AG10803 (cell line): ENCODE data around the gene FILIP1L.

Source experiments
- DNase-seq: peaks from one replicate; pipeline ENCODE4 v3.0.0; 2010; ENCODE audit warnings: low read depth
- H3K4me3 ChIP-seq: 2 replicates; pipeline ENCODE4 v1.5.1; 2011; ENCODE audit warnings: mild to moderate bottlenecking, low read length, control low read depth
- TF ChIP-seq, protein P1 (sequence below): conservative IDR thresholded peaks from 2 replicates; pipeline ENCODE4 v1.5.1; 2011; ENCODE audit warnings: mild to moderate bottlenecking, low read length, control low read depth, inconsistent platforms

The FILIP1L gene

GRCh38 chr3:99839613-99840012 is 274.7 kb downstream of the FILIP1L start:
- no peak overlapping the region for H3K4me3 ChIP-seq
- TF ChIP-seq, protein P1, sequence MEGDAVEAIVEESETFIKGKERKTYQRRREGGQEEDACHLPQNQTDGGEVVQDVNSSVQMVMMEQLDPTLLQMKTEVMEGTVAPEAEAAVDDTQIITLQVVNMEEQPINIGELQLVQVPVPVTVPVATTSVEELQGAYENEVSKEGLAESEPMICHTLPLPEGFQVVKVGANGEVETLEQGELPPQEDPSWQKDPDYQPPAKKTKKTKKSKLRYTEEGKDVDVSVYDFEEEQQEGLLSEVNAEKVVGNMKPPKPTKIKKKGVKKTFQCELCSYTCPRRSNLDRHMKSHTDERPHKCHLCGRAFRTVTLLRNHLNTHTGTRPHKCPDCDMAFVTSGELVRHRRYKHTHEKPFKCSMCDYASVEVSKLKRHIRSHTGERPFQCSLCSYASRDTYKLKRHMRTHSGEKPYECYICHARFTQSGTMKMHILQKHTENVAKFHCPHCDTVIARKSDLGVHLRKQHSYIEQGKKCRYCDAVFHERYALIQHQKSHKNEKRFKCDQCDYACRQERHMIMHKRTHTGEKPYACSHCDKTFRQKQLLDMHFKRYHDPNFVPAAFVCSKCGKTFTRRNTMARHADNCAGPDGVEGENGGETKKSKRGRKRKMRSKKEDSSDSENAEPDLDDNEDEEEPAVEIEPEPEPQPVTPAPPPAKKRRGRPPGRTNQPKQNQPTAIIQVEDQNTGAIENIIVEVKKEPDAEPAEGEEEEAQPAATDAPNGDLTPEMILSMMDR: no peak
- DNase-seq: no peak

DNA sequence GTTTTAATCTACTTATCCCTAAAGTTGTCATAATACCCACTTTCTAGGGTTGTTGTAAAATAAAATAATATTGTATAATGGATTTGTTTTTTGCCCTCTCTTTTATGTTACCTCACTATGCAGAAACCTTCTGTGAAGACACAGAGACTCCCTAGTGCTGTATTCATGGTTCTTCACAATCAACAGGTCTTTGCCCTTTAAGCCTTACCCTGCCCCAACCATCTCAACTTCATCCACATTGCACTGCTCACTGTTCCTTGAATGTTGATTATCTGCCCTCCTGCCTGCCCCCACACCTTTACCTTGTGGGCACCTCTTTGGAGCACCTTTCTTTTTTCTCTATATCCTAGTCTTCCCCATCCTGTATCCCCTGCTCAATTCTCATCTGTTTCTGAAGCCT is 275.5 kb downstream of the FILIP1L start:
- TF ChIP-seq, protein P1: no peak

GRCh38 chr3:99837715-99838114 is 276.6 kb downstream of the FILIP1L start:
- TF ChIP-seq, protein P1: no peak
- H3K4me3 ChIP-seq: no peak overlapping the region
- DNase-seq: no peak

More for the DNA sequence above, 275.5 kb downstream of the FILIP1L start:
- DNase-seq: no peak
- H3K4me3 ChIP-seq: no peak overlapping the region

- no peak overlapping the region for H3K4me3 ChIP-seq
- TF ChIP-seq, protein P1: no peak
- DNase-seq: no peak
Measured at GRCh38 chr3:99836681-99837080, 277.6 kb downstream of the FILIP1L start.

DNA sequence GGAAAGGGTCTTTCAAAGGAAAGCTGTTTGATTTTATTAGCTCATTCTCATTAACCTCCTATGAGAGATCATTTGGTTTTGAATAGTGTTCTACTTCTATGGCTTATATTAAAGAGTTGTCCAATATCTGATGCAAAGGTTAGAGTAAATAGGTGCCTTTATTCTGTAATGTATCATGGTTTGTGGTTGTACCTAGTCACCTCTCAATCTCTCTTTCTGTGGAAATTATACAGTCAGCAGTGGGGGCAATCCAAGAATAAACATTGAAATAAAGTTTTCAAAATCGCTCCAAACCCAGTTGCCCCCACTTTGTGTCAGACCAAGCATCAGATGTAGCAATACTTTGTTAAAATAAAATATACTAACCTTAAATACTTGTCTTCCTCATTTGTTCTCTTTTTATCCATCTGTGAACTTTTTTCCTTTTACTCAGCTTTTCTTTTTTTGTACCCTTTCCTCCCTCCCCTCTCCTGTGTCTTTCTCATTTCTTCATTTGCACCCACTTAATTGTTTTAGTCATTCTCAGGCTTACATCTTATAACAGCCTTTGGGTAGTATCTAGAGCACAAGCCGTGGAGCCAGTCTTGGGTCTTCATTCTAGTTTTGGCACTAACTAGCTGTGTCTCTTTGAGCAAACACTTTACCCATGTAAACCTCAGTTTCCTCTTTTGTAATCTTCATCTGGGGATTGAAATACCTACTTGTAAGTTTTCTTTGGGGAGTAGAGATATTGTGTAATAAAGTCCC is 279.9 kb downstream of the FILIP1L start:
- TF ChIP-seq, protein P1: no peak
- no peak overlapping the region for H3K4me3 ChIP-seq
- DNase-seq: no peak

- H3K4me3 ChIP-seq: no peak overlapping the region
- TF ChIP-seq, protein P1: no peak
- no peak for DNase-seq
Measured at GRCh38 chr3:99833617-99834205, 280.6 kb downstream of the FILIP1L start.

DNA sequence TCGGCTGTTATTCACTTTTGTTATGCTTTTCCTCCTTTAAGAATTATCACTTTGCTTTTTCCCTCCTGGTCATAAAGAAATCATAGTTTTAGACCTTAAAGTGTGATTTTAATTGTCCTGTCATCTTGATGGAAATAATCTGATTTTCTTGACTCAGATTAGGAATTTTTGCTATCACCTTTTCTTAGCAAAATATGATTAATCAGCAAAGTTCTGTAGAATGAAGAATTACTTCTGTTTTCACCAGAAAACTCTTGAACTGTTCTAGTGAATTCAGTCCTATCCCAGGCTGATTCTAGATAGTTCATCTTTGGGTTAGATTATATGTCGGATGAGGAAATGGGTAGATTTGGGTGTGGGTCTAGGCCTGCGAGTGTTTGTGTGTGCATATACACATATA is 284.5 kb downstream of the FILIP1L start:
- DNase-seq: no peak
- TF ChIP-seq, protein P1: no peak

More for the DNA sequence above, 284.5 kb downstream of the FILIP1L start:
- H3K4me3 ChIP-seq: no peak overlapping the region
